Measurements from ENCODE around the gene WNT8B.

GRCh38 chr10:100522945-100523344, 60.1 kb downstream of the WNT8B start:
- TF ChIP-seq CTCF (IDR thresholded peaks at IDR 0.05) = no peak
- TF ChIP-seq POLR2A (IDR thresholded peaks at IDR 0.05) = no peak
